Keratinocyte (primary cell): ENCODE results near the gene CACNA2D1. TPM values are rescaled to one million over a fixed set of nuclear protein-coding genes. Genes with fewer than 3 reads are reported as not detected.

Experiments used
- DNase-seq: peaks from one replicate; pipeline ENCODE4 v3.0.0-alpha.2; 2011; ENCODE audit warnings: low read depth, missing footprints, low spot score
- FAIRE-seq: peaks from 2 replicates; lab custom pipeline; 2011; peaks lifted over from hg19 to GRCh38; lab: Jason Lieb, UNC
- H2AFZ ChIP-seq: 2 replicates; pipeline ENCODE4 v1.6.0; 2012; ENCODE audit warnings: low read length, control low read depth, inconsistent platforms; ENCODE audit not compliant: control insufficient read depth
- H3K27ac ChIP-seq: 2 replicates; pipeline ENCODE4 v1.5.1; 2011; ENCODE audit warnings: low read length; ENCODE audit not compliant: control insufficient read depth, insufficient read depth
- H3K27me3 ChIP-seq: 3 replicates; pipeline ENCODE4 v1.6.0; 2011; ENCODE audit warnings: low read length; ENCODE audit not compliant: control insufficient read depth, insufficient read depth; ENCODE audit errors: extremely low read depth
- H3K36me3 ChIP-seq, 2 experiments: 2 replicates in 1 of 2; 3 replicates in 1 of 2; pipeline ENCODE4 v1.5.1; 2011; ENCODE audit warnings: low read length in 2 of 2, mild to moderate bottlenecking in 1 of 2; ENCODE audit not compliant: control insufficient read depth in 2 of 2, insufficient read depth in 2 of 2; ENCODE audit errors: extremely low read depth in 1 of 2
- H3K4me1 ChIP-seq: 3 replicates; pipeline ENCODE4 v1.5.1; 2011; ENCODE audit warnings: low read length; ENCODE audit not compliant: control insufficient read depth, insufficient read depth; ENCODE audit errors: extremely low read depth
- H3K4me2 ChIP-seq: 3 replicates; pipeline ENCODE4 v1.6.0; 2011; ENCODE audit warnings: low read depth, low read length; ENCODE audit not compliant: control insufficient read depth, insufficient read depth; ENCODE audit errors: extremely low read depth
- H3K4me3 ChIP-seq, 3 experiments: fragments of 200-600 bp in 1 of 3; sonication (generic) in 1 of 3; 2 replicates in 2 of 3; 3 replicates in 1 of 3; pipeline ENCODE4 v1.5.1; 2011 to 2016; ENCODE audit warnings: low read length in 3 of 3, mild to moderate bottlenecking in 3 of 3, control low read depth in 2 of 3, inconsistent platforms in 1 of 3, low read depth in 1 of 3, mixed read lengths in 1 of 3, mixed run types in 1 of 3, moderate library complexity in 1 of 3; ENCODE audit not compliant: control insufficient read depth in 2 of 3, insufficient read depth in 2 of 3; ENCODE audit errors: extremely low read depth in 1 of 3
- H3K79me2 ChIP-seq: 2 replicates; pipeline ENCODE4 v1.6.0; 2012; ENCODE audit warnings: low read length; ENCODE audit not compliant: control insufficient read depth, insufficient read depth
- H3K9ac ChIP-seq: 3 replicates; pipeline ENCODE4 v1.6.0; 2011; ENCODE audit warnings: low read length; ENCODE audit not compliant: control insufficient read depth, insufficient read depth; ENCODE audit errors: extremely low read depth
- H3K9me1 ChIP-seq: 3 replicates; pipeline ENCODE4 v1.6.0; 2011; ENCODE audit warnings: low read length; ENCODE audit not compliant: control insufficient read depth, insufficient read depth; ENCODE audit errors: extremely low read depth
- H3K9me3 ChIP-seq: 2 replicates; pipeline ENCODE4 v1.5.1; 2012; ENCODE audit warnings: low read depth, low read length; ENCODE audit not compliant: control insufficient read depth
- H4K20me1 ChIP-seq: 3 replicates; pipeline ENCODE4 v1.6.0; 2011; ENCODE audit warnings: low read length; ENCODE audit not compliant: control insufficient read depth, insufficient read depth; ENCODE audit errors: extremely low read depth
- CTCF ChIP-seq, 3 experiments: IDR thresholded peaks in 1 of 3; conservative IDR thresholded peaks in 1 of 3; optimal IDR thresholded peaks in 1 of 3; 2 replicates in 2 of 3; 3 replicates in 1 of 3; pipeline versions ENCODE3 to v1.5.1; 2011; ENCODE audit warnings: low read length in 3 of 3, mild to moderate bottlenecking in 3 of 3, moderate library complexity in 2 of 3, control low read depth in 1 of 3, inconsistent platforms in 1 of 3; ENCODE audit not compliant: insufficient read depth in 2 of 3; ENCODE audit errors: extremely low read depth in 1 of 3
- EZH2 ChIP-seq: IDR thresholded peaks from one replicate; pipeline ENCODE4 v1.6.1; 2012; ENCODE audit warnings: inconsistent platforms, mild to moderate bottlenecking, low read length, moderate library complexity
- dilution Hi-C: fragments of 300-500 bp; cut with MboI; formaldehyde crosslinking; loops from one replicate; pipeline ENCODE4 v1.7.0; 2020; ENCODE audit warnings: low sequenced_read_pairs; ENCODE audit not compliant: extremely low pct_ligation_motif_present
- polyA plus RNA-seq, 5 experiments: library from polyadenylated mRNA; depleted of rRNA in 3 of 5; stranded (reverse) in 3 of 5; stranded (forward) in 1 of 5; unstranded in 1 of 5; fragments of >200 nt; gene quantifications; 1 replicate in 1 of 5; 2 replicates in 3 of 5; 3 replicates in 1 of 5; pipeline versions ENCODE4 v1.2.1 to v1.2.3, GENCODE V29; 2011 to 2012; ENCODE audit warnings: missing spikeins in 2 of 5, low read depth in 1 of 5, low replicate concordance in 1 of 5

Gene CACNA2D1
- polyA plus RNA-seq, 1 donor (not counting 4 experiments of a cell fraction or from before 2014, with no cell fraction given), result 1.8 TPM

- no peak for FAIRE-seq
- DNase-seq, result no peak
- Histone ChIP-seq H3K4me1 (no peaks in the 10 kb centered on the region), H3K27ac (no peak overlapping the region), H3K9me1 (no peaks in the 10 kb centered on the region), H3K79me2 (no peaks in the 10 kb centered on the region), H4K20me1 (no peaks in the 10 kb centered on the region), H3K4me3 (no peak overlapping the region), H3K4me2 (no peak overlapping the region), H3K27me3 (no peaks in the 10 kb centered on the region), H3K9me3 (no peaks in the 10 kb centered on the region), H3K9ac (no peak overlapping the region), H2AFZ (no peak overlapping the region), H3K36me3 (no peaks in the 10 kb centered on the region)
- dilution Hi-C loops, result no loop called here
- TF ChIP-seq EZH2 (no peak), CTCF (optimal IDR thresholded peaks at IDR 0.05 in 1 of 3, IDR thresholded peaks at IDR 0.05 in 1 of 3, conservative IDR thresholded peaks at IDR 0.05 in 1 of 3; ENCODE audit: extremely low read depth in 1 of 3, insufficient read depth in 2 of 3, low read length in 3 of 3) (no peak)
Observed at GRCh38 chr7:82393840-82394220, 49.7 kb downstream of the CACNA2D1 start.

GRCh38 chr7:82393076-82393839, 50.3 kb downstream of the CACNA2D1 start:
- H3K9ac ChIP-seq, result no peak overlapping the region
- TF ChIP-seq EZH2 (no peak), CTCF (optimal IDR thresholded peaks at IDR 0.05 in 1 of 3, IDR thresholded peaks at IDR 0.05 in 1 of 3, conservative IDR thresholded peaks at IDR 0.05 in 1 of 3; ENCODE audit: extremely low read depth in 1 of 3, insufficient read depth in 2 of 3, low read length in 3 of 3) (no peak)
- no peaks in the 10 kb centered on the region for H3K79me2 ChIP-seq
- H3K36me3 ChIP-seq, result no peaks in the 10 kb centered on the region
- no peak overlapping the region for H3K4me3 ChIP-seq
- no peak overlapping the region for H2AFZ ChIP-seq
- H3K27me3 ChIP-seq, result no peaks in the 10 kb centered on the region
- DNase-seq, result no peak
- H3K9me1 ChIP-seq, result no peaks in the 10 kb centered on the region
- no peak overlapping the region for H3K4me2 ChIP-seq
- no peaks in the 10 kb centered on the region for H3K9me3 ChIP-seq
- dilution Hi-C loops, result no loop called here
- no peak for FAIRE-seq
- no peaks in the 10 kb centered on the region for H4K20me1 ChIP-seq
- no peak overlapping the region for H3K27ac ChIP-seq
- H3K4me1 ChIP-seq, result no peaks in the 10 kb centered on the region
